K562 (cell line): ENCODE measurements around the gene GVQW3. TPM values are rescaled to one million over a fixed set of nuclear protein-coding genes. Genes with fewer than 3 reads are reported as not detected.

Experiments used
- CC2D1A ChIP-seq: fragments of 450-650 bp; IDR thresholded peaks from 2 replicates; pipeline ENCODE4 v1.6.1; 2017; ENCODE audit warnings: mild to moderate bottlenecking
- CEBPB ChIP-seq: fragments of 450-650 bp; IDR thresholded peaks from 2 replicates; pipeline ENCODE4 v1.6.1; 2016; ENCODE audit warnings: missing genetic modification characterization, missing compliant biosample characterization
- DDX20 ChIP-seq: fragments of 450-650 bp; IDR thresholded peaks from 2 replicates; pipeline ENCODE4 v1.6.1; 2016; ENCODE audit warnings: missing genetic modification characterization, low read depth, mild to moderate bottlenecking, missing compliant biosample characterization, moderate library complexity
- E4F1 ChIP-seq: fragments of 250-450 bp; sonication (Bioruptor Pico); IDR thresholded peaks from 2 replicates; pipeline ENCODE4 v1.5.0; 2021; ENCODE audit warnings: mild to moderate bottlenecking, borderline replicate concordance
- HSF4 ChIP-seq: fragments of 250-450 bp; sonication (Bioruptor Pico); IDR thresholded peaks from 2 replicates; pipeline ENCODE4 v2.1.2; 2022; ENCODE audit warnings: mild to moderate bottlenecking, moderate library complexity, borderline replicate concordance
- KAT7 ChIP-seq: sonication (generic); formaldehyde crosslinking; IDR thresholded peaks from 2 replicates; pipeline ENCODE4 v1.8.0; 2022; ENCODE audit warnings: missing genetic modification reagents, mild to moderate bottlenecking, borderline replicate concordance
- NUFIP1 ChIP-seq: fragments of 450-650 bp; IDR thresholded peaks from 2 replicates; pipeline ENCODE4 v1.6.1; 2018; ENCODE audit not compliant: partially characterized antibody
- OTX1 ChIP-seq: fragments of 450-650 bp; formaldehyde crosslinking; IDR thresholded peaks from 2 replicates; pipeline ENCODE4 v1.4.0; 2022; ENCODE audit warnings: mild to moderate bottlenecking
- POLR3G ChIP-seq: IDR thresholded peaks from 2 replicates; pipeline ENCODE4 v1.6.1; 2011; ENCODE audit not compliant: insufficient read length, insufficient replicate concordance; ENCODE audit errors: extremely low read depth
- RBM34 ChIP-seq: fragments of 200-400 bp; formaldehyde crosslinking; IDR thresholded peaks from 2 replicates; pipeline ENCODE4 v1.6.1; 2018; ENCODE audit warnings: low read length, borderline replicate concordance; ENCODE audit not compliant: insufficient read depth
- STAG1 ChIP-seq: sonication (generic); formaldehyde crosslinking; IDR thresholded peaks from 2 replicates; pipeline ENCODE4 v1.5.0; 2020; ENCODE audit warnings: missing genetic modification reagents, borderline replicate concordance
- STAT6 ChIP-seq: sonication (generic); formaldehyde crosslinking; IDR thresholded peaks from 2 replicates; pipeline ENCODE4 v1.8.1; 2023; ENCODE audit warnings: mild to moderate bottlenecking, missing genetic modification reagents
- YY1 ChIP-seq, 3 experiments: IDR thresholded peaks; 2 replicates each; pipeline ENCODE4 v1.6.1; 2011; ENCODE audit warnings: low read length in 2 of 3, mild to moderate bottlenecking in 2 of 3, moderate library complexity in 2 of 3, borderline replicate concordance in 1 of 3, control low read depth in 1 of 3, low read depth in 1 of 3; ENCODE audit not compliant: insufficient read depth in 3 of 3, insufficient replicate concordance in 2 of 3, control insufficient read depth in 1 of 3, insufficient read length in 1 of 3; ENCODE audit errors: extremely low read depth in 1 of 3
- polyA plus RNA-seq, 8 experiments: library from polyadenylated mRNA; depleted of rRNA in 4 of 8; stranded (reverse) in 5 of 8; unstranded in 3 of 8; fragments of >200 nt; fragmentation: Nextera tagmentation in 2 of 8; fragmentation: Illumina TruSeq in 1 of 8; extraction: Ambion mirVana in 2 of 8; extraction: Trizol in 1 of 8; gene quantifications; 2 replicates each; pipeline versions ENCODE4 v1.2.1 to v1.2.3, GENCODE V29; 2011 to 2014; ENCODE audit warnings: inconsistent platforms in 1 of 8, missing spikeins in 1 of 8
- total RNA-seq, 7 experiments: library from RNA; depleted of rRNA in 6 of 7; stranded (reverse); fragments of >200 nt in 6 of 7; fragmentation: Illumina TruSeq in 2 of 7; extraction: Trizol in 2 of 7; gene quantifications; 2 replicates each; pipeline versions ENCODE4 v1.2.1 to v1.2.3, GENCODE V29; 2011 to 2021; ENCODE audit warnings: low replicate concordance in 1 of 7
- TF ChIP-seq, protein P1 (sequence below): fragments of 450-650 bp; IDR thresholded peaks from 2 replicates; pipeline ENCODE4 v1.6.1; 2018; ENCODE audit not compliant: partially characterized antibody

GVQW3 gene
- total and polyA plus RNA-seq, 9 of the 15 experiments (the other 6 are each of a cell fraction or from before 2014, with no cell fraction given) = 0.66 to 5.7 (median 2.1) TPM

- TF ChIP-seq, protein P1, sequence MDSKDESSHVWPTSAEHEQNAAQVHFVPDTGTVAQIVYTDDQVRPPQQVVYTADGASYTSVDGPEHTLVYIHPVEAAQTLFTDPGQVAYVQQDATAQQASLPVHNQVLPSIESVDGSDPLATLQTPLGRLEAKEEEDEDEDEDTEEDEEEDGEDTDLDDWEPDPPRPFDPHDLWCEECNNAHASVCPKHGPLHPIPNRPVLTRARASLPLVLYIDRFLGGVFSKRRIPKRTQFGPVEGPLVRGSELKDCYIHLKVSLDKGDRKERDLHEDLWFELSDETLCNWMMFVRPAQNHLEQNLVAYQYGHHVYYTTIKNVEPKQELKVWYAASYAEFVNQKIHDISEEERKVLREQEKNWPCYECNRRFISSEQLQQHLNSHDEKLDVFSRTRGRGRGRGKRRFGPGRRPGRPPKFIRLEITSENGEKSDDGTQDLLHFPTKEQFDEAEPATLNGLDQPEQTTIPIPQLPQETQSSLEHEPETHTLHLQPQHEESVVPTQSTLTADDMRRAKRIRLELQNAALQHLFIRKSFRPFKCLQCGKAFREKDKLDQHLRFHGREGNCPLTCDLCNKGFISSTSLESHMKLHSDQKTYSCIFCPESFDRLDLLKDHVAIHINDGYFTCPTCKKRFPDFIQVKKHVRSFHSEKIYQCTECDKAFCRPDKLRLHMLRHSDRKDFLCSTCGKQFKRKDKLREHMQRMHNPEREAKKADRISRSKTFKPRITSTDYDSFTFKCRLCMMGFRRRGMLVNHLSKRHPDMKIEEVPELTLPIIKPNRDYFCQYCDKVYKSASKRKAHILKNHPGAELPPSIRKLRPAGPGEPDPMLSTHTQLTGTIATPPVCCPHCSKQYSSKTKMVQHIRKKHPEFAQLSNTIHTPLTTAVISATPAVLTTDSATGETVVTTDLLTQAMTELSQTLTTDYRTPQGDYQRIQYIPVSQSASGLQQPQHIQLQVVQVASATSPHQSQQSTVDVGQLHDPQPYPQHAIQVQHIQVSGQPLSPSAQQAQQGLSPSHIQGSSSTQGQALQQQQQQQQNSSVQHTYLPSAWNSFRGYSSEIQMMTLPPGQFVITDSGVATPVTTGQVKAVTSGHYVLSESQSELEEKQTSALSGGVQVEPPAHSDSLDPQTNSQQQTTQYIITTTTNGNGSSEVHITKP = no peak
- TF ChIP-seq OTX1 (CRISPR knock-in tag) = no peak
- no peak for TF ChIP-seq POLR3G
- no peak for TF ChIP-seq STAG1 (CRISPR knock-in tag)
- no peak for TF ChIP-seq DDX20
- no peak for TF ChIP-seq NUFIP1
- TF ChIP-seq KAT7 (CRISPR knock-in tag) = no peak
- no peak for TF ChIP-seq CEBPB
- no peak for TF ChIP-seq STAT6
- no peak for TF ChIP-seq E4F1 (CRISPR knock-in tag)
- no peak for TF ChIP-seq RBM34
- no peak for TF ChIP-seq HSF4 (CRISPR knock-in tag)
- TF ChIP-seq CC2D1A = no peak
- TF ChIP-seq YY1 (IDR thresholded peaks at IDR 0.05; ENCODE audit: borderline replicate concordance in 1 of 3, control insufficient read depth in 1 of 3, extremely low read depth in 1 of 3, insufficient read depth in 3 of 3, insufficient read length in 1 of 3, insufficient replicate concordance in 2 of 3, low read depth in 1 of 3, low read length in 2 of 3) = no peak
Observed at GRCh38 chr11:76365038-76365679, 16.0 kb upstream of the GVQW3 start (continued).
